GM18861 (cell line): ENCODE measurements around the gene TENM4.

Source experiments
- ATAC-seq: cut with Tn5 transposase; IDR thresholded peaks from one replicate; pipeline ENCODE4 v1.9.1; 2021; ENCODE audit not compliant: unreplicated experiment

TENM4 gene

GRCh38 chr11:78770931-78771330 lies 669.9 kb downstream of the TENM4 start:
- no peak for ATAC-seq

DNA sequence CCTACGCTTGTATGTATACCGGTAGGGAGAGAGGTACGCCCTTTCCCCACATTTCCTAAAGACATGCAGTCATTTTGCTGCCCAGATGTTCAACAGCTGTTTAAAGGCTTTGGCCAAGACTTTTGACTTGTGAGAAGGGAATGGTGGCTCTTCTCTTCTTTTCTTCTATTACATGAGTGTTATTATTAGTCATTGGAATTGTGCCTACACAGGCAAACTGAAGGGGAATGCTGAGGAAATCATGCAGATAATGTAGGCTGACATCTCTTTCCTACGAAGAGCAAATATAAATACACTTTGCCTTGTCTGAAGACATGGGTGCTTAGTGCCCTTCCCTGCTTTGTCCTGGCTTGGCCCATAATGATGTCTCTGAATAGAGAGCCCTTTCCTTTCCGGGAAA lies 671.9 kb downstream of the TENM4 start:
- ATAC-seq, result no peak

DNA sequence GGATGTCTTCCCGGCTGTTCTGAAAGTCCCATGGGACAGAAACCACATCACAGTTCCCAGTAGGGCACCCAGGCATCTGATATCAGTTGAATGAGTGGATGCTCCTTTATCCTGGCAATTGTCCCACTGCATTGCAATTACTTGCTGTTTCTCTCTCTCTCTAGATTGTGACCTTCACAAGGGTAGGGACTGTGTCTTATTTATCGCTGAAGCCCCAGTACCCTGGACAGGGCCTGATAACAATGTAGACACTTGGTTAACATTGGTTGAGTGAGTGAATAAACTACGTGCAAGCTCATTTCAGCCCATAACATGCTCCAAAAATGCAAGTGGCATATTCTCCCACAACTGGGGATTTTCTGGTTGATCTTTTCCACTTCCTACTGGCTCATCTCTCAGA lies 672.5 kb downstream of the TENM4 start:
- no peak for ATAC-seq

DNA sequence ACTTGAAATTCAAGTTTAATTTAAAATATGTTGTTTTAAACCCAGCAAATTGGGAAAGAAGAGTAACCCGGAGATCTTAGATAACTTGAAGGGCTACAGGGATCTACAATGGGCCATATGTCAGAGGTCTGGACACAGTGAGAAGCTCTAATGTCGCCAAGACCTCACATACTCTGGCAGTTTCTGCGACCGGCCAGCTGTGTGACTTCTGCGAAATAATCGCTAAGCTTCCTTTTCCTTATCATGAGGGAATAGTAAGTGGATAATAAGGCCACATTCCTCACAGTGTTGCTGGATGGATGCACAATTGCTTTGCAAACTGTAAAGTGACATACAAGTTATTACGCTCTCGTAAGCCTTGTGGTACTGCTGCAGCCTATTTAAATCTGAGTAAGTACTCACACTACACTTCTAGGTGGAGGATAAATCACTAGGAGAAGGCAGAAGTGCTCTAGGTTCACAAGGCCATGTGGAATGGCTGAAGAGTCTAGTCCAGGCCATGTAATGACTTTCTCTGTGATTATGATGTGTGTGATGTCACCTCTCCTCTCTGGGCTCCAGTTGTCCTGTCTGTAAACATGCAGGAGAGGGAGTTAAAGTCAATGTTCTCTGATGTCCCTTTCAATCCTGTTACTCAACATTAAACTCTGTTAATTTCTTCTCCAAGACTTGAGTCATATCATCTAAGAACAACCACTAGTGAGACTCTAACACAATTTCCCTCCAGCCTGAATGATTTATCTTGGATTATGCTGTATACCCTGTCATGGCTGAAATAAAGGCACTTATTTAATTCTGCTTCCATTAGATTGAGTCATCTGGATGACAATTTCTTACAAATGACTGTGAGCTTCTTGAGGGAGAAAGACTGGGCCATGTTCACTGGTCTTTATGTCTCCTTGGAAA lies 673.5 kb downstream of the TENM4 start:
- no peak for ATAC-seq

- no peak for ATAC-seq
These were observed 675.9 kb downstream of the TENM4 start for GRCh38 chr11:78764946-78765345.

DNA sequence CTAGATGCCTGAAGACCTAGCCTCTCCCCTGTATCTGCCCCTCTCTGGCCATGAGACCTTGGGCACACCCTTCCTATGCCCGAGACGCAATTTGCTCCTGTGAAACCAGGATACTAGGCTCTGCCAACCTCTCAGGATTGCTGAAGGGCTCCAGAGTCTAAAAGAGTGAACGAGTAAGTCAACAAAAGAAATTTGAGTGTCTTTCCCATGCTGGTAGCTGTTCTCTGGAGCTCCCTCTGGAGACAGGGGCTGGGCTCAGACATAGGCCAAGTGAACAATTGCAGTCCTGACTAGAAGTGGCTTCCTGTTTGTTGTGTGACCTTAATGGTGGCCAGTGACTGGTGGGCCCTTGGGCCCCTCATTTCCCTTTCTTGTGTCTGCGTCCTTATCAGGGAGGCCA lies 677.2 kb downstream of the TENM4 start:
- ATAC-seq, result no peak

DNA sequence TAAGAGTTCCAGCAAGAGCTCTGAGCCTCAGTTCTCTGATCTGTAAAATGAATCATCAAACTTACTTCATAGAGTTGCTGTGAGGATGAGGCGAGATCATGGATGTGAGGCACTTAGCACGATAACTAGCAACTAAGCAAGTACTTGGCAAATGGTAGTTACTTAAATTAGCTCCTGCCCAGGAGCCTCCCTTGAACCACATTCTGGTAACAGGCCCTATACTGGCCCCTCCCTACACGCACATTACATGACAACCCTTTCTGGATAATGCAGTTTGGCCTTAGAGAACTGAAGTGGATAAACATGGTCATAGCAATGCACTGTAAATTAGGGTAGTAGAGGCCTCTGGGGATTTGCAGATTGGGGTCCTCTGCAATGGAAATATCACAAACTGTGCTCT lies 678.7 kb downstream of the TENM4 start:
- ATAC-seq, result no peak

- no peak for ATAC-seq
These were observed 681.8 kb downstream of the TENM4 start for GRCh38 chr11:78759071-78759470.

GRCh38 chr11:78753297-78753696 lies 687.5 kb downstream of the TENM4 start:
- no peak for ATAC-seq

GRCh38 chr11:78752494-78752893 lies 688.3 kb downstream of the TENM4 start:
- ATAC-seq, result no peak

- ATAC-seq, result no peak
These were observed 691.7 kb downstream of the TENM4 start for GRCh38 chr11:78748918-78749690.

- ATAC-seq, result no peak
These were observed 695.9 kb downstream of the TENM4 start for GRCh38 chr11:78744949-78745348.

- no peak for ATAC-seq
These were observed 696.6 kb downstream of the TENM4 start for GRCh38 chr11:78744202-78744601.

DNA sequence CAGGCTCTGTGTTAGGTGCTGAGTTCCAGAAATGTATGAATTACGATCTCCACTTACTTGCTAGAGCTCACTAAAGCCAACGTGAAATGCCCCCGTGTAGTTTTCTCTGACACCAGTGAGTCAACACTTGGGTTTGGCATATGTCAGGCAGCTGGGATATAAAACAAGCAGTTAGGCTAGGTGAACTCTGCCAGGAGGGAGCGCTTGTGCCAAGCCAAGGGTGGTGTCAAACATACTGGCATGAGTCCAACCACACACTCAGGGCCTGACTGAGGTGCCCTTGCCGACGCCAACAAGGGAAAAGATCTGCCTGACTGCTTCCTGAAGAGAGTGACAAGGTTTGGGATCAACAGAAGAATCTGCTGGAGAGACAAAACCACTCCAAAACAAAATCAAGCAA lies 698.4 kb downstream of the TENM4 start:
- no peak for ATAC-seq

- no peak for ATAC-seq
These were observed 699.1 kb downstream of the TENM4 start for GRCh38 chr11:78741741-78742140.

GRCh38 chr11:78740199-78741071 lies 700.4 kb downstream of the TENM4 start:
- ATAC-seq, result no peak

DNA sequence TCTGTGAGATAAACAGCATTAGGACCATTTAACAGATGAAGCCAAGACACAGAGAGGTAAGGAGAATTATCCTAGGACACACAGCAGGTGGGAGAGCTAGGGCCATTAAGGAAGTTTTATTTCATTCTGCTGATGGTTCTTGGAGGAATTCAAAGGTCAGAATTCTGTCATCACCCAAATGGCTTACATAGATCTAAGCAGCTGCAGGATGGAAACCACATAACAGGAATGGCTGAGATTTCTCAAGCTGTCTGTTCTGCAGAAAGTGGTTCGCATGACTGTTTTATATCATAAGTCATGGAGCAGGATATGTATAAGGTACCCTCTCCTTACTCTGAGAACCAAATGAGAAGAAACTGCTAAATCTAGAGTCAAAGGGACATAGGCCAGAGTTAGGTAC lies 702.9 kb downstream of the TENM4 start:
- ATAC-seq, result no peak

DNA sequence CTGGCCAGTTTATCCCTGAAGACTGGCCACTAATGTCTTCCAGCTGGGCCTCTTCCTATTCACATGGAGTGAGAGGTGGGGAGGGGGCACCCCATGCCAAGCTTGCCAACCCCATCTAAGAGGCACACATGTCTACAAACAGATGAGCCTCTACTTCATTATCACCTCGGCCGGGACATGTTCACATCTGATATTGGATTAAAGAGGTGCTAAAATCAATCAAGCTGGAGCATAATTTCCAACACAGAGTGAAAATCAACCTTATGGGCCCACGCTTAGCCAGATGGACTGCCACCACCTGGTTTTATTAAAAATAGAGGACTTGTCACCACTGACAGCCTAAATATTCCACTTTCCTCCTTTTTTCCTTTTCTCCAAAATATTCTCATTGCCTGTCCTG lies 703.5 kb downstream of the TENM4 start:
- ATAC-seq, result no peak

DNA sequence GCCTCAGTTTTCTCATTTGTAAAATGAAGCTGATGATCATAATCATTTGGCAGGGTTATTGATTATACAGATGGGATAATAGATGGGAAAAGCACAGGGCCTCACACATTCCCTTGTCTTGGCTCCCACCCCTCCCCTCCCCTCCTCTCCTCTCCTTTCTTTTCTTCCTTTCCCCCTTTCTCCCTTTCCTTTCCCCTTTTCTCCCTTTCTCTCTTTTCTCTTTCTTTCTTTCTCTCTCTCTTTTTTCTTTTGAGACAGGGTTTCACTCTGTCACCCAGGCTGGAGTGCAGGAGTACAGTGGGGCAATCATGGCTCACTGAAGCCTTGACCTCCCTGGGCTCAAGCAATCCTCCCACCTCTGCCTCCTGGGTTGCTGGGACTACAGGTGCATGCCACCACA lies 705.1 kb downstream of the TENM4 start:
- no peak for ATAC-seq

DNA sequence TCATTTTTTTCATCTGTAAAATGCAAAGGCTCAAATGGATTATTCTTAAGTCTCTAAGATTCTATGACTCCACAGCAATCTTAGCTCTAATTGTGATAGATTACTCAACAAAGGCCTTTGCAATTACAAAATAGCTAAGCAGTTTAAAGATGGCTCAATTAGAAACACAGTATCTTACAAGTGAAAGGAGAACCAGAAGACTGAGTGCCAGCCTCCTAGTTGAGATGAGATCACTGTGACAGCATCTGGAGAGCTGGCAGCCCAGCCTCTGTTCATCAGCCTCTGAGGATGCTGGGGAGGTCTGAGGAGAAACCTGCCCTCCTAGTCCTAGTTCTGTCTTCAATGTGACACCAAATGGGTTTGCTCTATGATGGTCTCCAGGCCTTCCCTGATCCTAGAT lies 707.8 kb downstream of the TENM4 start:
- no peak for ATAC-seq

DNA sequence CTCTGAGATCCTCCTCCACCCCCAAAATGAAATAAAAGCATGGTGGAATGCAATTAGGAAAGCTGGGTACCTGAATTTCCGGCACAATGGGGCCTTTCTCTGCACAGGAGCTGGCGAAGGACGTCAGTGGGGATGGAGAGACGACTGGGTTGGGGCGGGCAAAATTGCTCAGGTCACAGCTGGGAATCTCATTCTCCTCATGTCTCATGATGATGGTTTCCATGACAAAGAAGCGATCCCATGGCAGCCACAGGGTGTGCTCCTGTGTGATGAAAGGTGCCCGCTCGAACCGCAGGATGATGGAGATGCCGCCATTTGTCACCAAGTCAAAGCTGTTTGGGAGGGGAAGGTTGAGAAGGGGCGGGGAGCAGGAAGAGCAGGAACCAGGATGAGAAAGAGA lies 708.6 kb downstream of the TENM4 start:
- ATAC-seq, result no peak
